ENCODE measurements around the gene FMC1. TPM values are rescaled to one million over a fixed set of nuclear protein-coding genes. Genes with fewer than 3 reads are reported as not detected.

Gene FMC1
- total and polyA plus RNA-seq, 2 experiments from 2014 or later = 12.9 to 46.7 TPM

GRCh38 chr7:139370301-139370942 is 29.3 kb downstream of the FMC1 start:
- 85% methylated on average over 5 of the region's 5 CpGs for WGBS (ENCODE audit: low lambda C conversion rate, missing lambda C conversion rate)
- H3K4me1 ChIP-seq (ENCODE audit: insufficient read depth) = no peaks in the 10 kb centered on the region
- H3K27me3 ChIP-seq = no peaks in the 10 kb centered on the region
- no peak for DNase-seq (ENCODE audit: low spot score)
- H2AFZ ChIP-seq = no peak overlapping the region
- TF ChIP-seq CTCF (IDR thresholded peaks at IDR 0.05; ENCODE audit: poor library complexity) (no peak), EZH2phosphoT487 (IDR thresholded peaks at IDR 0.05; ENCODE audit: low read depth, severe bottlenecking, unreplicated experiment) (no peak), EZH2 (IDR thresholded peaks at IDR 0.05; ENCODE audit: borderline replicate concordance) (no peak)
- H3K36me3 ChIP-seq (replicated peaks; ENCODE audit: insufficient read depth, low read depth) = no peaks in the 10 kb centered on the region
- H3K9me2 ChIP-seq (replicated peaks; ENCODE audit: insufficient read depth) = no peaks in the 10 kb centered on the region
- H3K4me3 ChIP-seq = no peak overlapping the region
- H3K79me2 ChIP-seq = peaks cover 100% of the 10 kb centered on the region
- H4K20me1 ChIP-seq (ENCODE audit: insufficient read depth, poor library complexity, severe bottlenecking) = peaks cover 99% of the 10 kb centered on the region
- H3K4me2 ChIP-seq = no peak overlapping the region
- H3K27ac ChIP-seq = no peak overlapping the region
- no peaks in the 10 kb centered on the region for H3K9me3 ChIP-seq (ENCODE audit: low read depth)

GRCh38 chr7:139370943-139371313 is 29.8 kb downstream of the FMC1 start:
- 91% methylated on average over 1 of the region's 1 CpG for WGBS (ENCODE audit: low lambda C conversion rate, missing lambda C conversion rate)
- Histone ChIP-seq H3K4me1 (ENCODE audit: insufficient read depth) (no peaks in the 10 kb centered on the region), H3K27me3 (no peaks in the 10 kb centered on the region), H3K36me3 (replicated peaks; ENCODE audit: insufficient read depth, low read depth) (no peaks in the 10 kb centered on the region), H3K4me2 (no peak overlapping the region), H3K27ac (no peak overlapping the region), H3K9me2 (replicated peaks; ENCODE audit: insufficient read depth) (no peaks in the 10 kb centered on the region), H4K20me1 (ENCODE audit: insufficient read depth, poor library complexity, severe bottlenecking) (peaks cover 99% of the 10 kb centered on the region), H3K79me2 (peaks cover 100% of the 10 kb centered on the region), H2AFZ (no peak overlapping the region), H3K4me3 (no peak overlapping the region), H3K9me3 (ENCODE audit: low read depth) (no peaks in the 10 kb centered on the region)
- TF ChIP-seq CTCF (IDR thresholded peaks at IDR 0.05; ENCODE audit: poor library complexity) = no peak
- no peak for TF ChIP-seq EZH2phosphoT487 (IDR thresholded peaks at IDR 0.05; ENCODE audit: low read depth, severe bottlenecking, unreplicated experiment)
- no peak for TF ChIP-seq EZH2 (IDR thresholded peaks at IDR 0.05; ENCODE audit: borderline replicate concordance)
- DNase-seq (ENCODE audit: low spot score) = no peak

GRCh38 chr7:139374246-139374645 is 33.1 kb downstream of the FMC1 start:
- no peak for DNase-seq (ENCODE audit: low spot score)
- H3K4me1 ChIP-seq (ENCODE audit: insufficient read depth) = no peaks in the 10 kb centered on the region
- H3K4me2 ChIP-seq = no peak overlapping the region
- H3K27ac ChIP-seq = no peak overlapping the region
- WGBS (ENCODE audit: low lambda C conversion rate, missing lambda C conversion rate) = 91% methylated on average over 6 of the region's 6 CpGs
- peaks cover 74% of the 10 kb centered on the region for H4K20me1 ChIP-seq (ENCODE audit: insufficient read depth, poor library complexity, severe bottlenecking)
- no peak overlapping the region for H2AFZ ChIP-seq
- H3K36me3 ChIP-seq (replicated peaks; ENCODE audit: insufficient read depth, low read depth) = no peaks in the 10 kb centered on the region
- TF ChIP-seq CTCF (IDR thresholded peaks at IDR 0.05; ENCODE audit: poor library complexity) (no peak), EZH2phosphoT487 (IDR thresholded peaks at IDR 0.05; ENCODE audit: low read depth, severe bottlenecking, unreplicated experiment) (no peak), EZH2 (IDR thresholded peaks at IDR 0.05; ENCODE audit: borderline replicate concordance) (no peak)
- no peaks in the 10 kb centered on the region for H3K9me3 ChIP-seq (ENCODE audit: low read depth)
- peaks cover 99% of the 10 kb centered on the region for H3K79me2 ChIP-seq
- H3K4me3 ChIP-seq = no peak overlapping the region
- no peaks in the 10 kb centered on the region for H3K9me2 ChIP-seq (replicated peaks; ENCODE audit: insufficient read depth)
- no peaks in the 10 kb centered on the region for H3K27me3 ChIP-seq
